ENCODE data around the gene SLC25A40.

DNA sequence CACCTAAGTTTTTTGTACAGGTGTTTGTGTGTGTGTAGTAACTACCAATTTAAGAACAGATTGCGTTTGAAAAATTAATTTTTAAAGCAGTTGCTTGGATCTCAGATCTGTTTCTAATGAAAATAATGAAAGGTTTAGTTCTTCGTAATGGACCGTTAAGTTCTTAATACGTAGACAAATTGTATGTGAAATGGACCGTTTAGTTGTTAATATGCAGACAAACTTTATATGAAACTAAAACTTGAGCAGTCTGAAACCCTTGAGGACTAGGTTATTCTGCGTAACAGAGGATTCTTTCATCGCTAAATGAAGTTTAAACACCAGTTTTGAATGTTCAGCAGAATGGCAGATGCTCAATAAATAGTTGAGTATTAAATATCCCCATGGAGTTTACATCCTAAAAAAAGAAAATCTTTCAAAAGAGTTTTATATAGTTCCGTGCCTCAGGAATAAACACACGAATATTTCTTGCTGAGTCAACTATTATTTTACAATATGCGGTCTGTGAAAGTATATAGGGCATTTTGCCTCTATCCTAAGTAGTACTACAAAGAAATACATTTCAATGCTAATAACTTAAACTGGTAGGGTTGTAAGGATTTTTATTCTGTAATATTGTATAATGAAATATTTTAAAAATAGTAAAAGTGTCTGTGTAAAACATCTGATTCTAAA lies 1.3 kb upstream of the SLC25A40 start:
- TF ChIP-seq, protein P1, sequence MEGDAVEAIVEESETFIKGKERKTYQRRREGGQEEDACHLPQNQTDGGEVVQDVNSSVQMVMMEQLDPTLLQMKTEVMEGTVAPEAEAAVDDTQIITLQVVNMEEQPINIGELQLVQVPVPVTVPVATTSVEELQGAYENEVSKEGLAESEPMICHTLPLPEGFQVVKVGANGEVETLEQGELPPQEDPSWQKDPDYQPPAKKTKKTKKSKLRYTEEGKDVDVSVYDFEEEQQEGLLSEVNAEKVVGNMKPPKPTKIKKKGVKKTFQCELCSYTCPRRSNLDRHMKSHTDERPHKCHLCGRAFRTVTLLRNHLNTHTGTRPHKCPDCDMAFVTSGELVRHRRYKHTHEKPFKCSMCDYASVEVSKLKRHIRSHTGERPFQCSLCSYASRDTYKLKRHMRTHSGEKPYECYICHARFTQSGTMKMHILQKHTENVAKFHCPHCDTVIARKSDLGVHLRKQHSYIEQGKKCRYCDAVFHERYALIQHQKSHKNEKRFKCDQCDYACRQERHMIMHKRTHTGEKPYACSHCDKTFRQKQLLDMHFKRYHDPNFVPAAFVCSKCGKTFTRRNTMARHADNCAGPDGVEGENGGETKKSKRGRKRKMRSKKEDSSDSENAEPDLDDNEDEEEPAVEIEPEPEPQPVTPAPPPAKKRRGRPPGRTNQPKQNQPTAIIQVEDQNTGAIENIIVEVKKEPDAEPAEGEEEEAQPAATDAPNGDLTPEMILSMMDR (IDR thresholded peaks at IDR 0.05): no peak
- TF ChIP-seq POLR2A (IDR thresholded peaks at IDR 0.05) (no peak), EP300 (IDR thresholded peaks at IDR 0.05) (no peak), POLR2AphosphoS5 (IDR thresholded peaks at IDR 0.05) (no peak)

Measured in sigmoid colon (tissue), 4 donors.